CD8-positive, alpha-beta memory T cell (primary cell): ENCODE measurements around the gene KCNA2. TPM values are rescaled to one million over a fixed set of nuclear protein-coding genes. Genes with fewer than 3 reads are reported as not detected.

Source experiments
- CTCF ChIA-PET: fragments of 350-600 bp; sonication (Branson Sonifier 250); formaldehyde crosslinking; loops from one replicate; lab custom pipeline; 2021; ENCODE audit warnings: antibody characterized with exemption; lab: Charles Lee
- POLR2A ChIA-PET: fragments of 350-600 bp; sonication (Branson Sonifier 250); formaldehyde crosslinking; loops from one replicate; lab custom pipeline; 2021; ENCODE audit warnings: antibody characterized with exemption; lab: Charles Lee
- DNase-seq, 5 donors: peaks; one replicate each; pipeline versions ENCODE4 v3.0.0 to v3.0.0-alpha.2; 2020 to 2022; ENCODE audit warnings: mixed read lengths in 1 of 5
- H3K27ac ChIP-seq: one replicate; pipeline ENCODE4 v1.7.0; 2013; ENCODE audit warnings: low read depth, mild to moderate bottlenecking, low read length, moderate library complexity
- H3K27me3 ChIP-seq: 2 replicates; pipeline ENCODE4 v1.7.0; 2013; ENCODE audit warnings: low read length, mild to moderate bottlenecking; ENCODE audit not compliant: insufficient read depth, poor library complexity, severe bottlenecking
- H3K36me3 ChIP-seq: 2 replicates; pipeline ENCODE4 v1.7.0; 2013; ENCODE audit warnings: mild to moderate bottlenecking, low read length, moderate library complexity; ENCODE audit not compliant: insufficient read depth
- H3K4me1 ChIP-seq: 2 replicates; pipeline ENCODE4 v1.7.0; 2013; ENCODE audit warnings: mild to moderate bottlenecking, low read length, moderate library complexity; ENCODE audit not compliant: insufficient read depth
- H3K4me3 ChIP-seq: 2 replicates; pipeline ENCODE4 v1.7.0; 2013; ENCODE audit warnings: mild to moderate bottlenecking, low read length
- H3K9me3 ChIP-seq: 2 replicates; pipeline ENCODE4 v1.7.0; 2013; ENCODE audit warnings: mild to moderate bottlenecking, low read length
- H3K27ac Mint-ChIP-seq, 8 donors: one replicate each; pipeline ENCODE4 v1.8.0; 2020 to 2021; ENCODE audit warnings: mixed read lengths in 8 of 8, mild to moderate bottlenecking in 6 of 8, inconsistent platforms in 3 of 8, moderate library complexity in 3 of 8
- H3K27me3 Mint-ChIP-seq, 2 donors: one replicate each; pipeline ENCODE4 v1.8.0; 2020 to 2021; ENCODE audit warnings: mixed read lengths in 2 of 2, mild to moderate bottlenecking in 1 of 2, moderate library complexity in 1 of 2
- H3K36me3 Mint-ChIP-seq, 3 donors: one replicate each; pipeline ENCODE4 v1.8.0; 2020 to 2021; ENCODE audit warnings: mixed read lengths in 3 of 3, inconsistent platforms in 1 of 3, mild to moderate bottlenecking in 1 of 3
- H3K4me1 Mint-ChIP-seq, 3 donors: one replicate each; pipeline ENCODE4 v1.8.0; 2020 to 2021; ENCODE audit warnings: mixed read lengths in 3 of 3, inconsistent platforms in 1 of 3, mild to moderate bottlenecking in 1 of 3
- H3K4me3 Mint-ChIP-seq, 7 donors: one replicate each; pipeline ENCODE4 v1.8.0; 2020 to 2021; ENCODE audit warnings: mixed read lengths in 7 of 7, mild to moderate bottlenecking in 6 of 7, moderate library complexity in 4 of 7, inconsistent platforms in 2 of 7
- H3K9me3 Mint-ChIP-seq, 5 donors: one replicate each; pipeline ENCODE4 v1.8.0; 2020 to 2022; ENCODE audit warnings: mixed read lengths in 5 of 5, mild to moderate bottlenecking in 3 of 5, moderate library complexity in 2 of 5, inconsistent platforms in 1 of 5
- polyA plus RNA-seq: library from polyadenylated mRNA; unstranded; fragments of 300-500 nt; fragmentation: Illumina TruSeq; gene quantifications from one replicate; pipeline ENCODE4 v1.2.3, GENCODE V29; 2021
- total RNA-seq, 2 experiments: library from RNA; stranded (reverse); gene quantifications; one replicate each; pipeline ENCODE4 v1.2.3, GENCODE V29; 2021

KCNA2 gene
- total and polyA plus RNA-seq, 3 experiments from 2014 or later = 0.16 to 0.35 (median 0.24) TPM

- Mint-ChIP-seq H3K4me3 (no peak overlapping the region), H3K27me3 (peaks cover 10 to 14% of the 10 kb centered on the region in 2 donors), H3K36me3 (no peaks in the 10 kb centered on the region), H3K4me1 (no peaks in the 10 kb centered on the region), H3K9me3 (no peaks in the 10 kb centered on the region), H3K27ac (peak overlapping the region in 1 of 8 donors; percentile 30)
- no peak for DNase-seq
- Histone ChIP-seq H3K4me3 (no peak overlapping the region), H3K4me1 (no peaks in the 10 kb centered on the region), H3K36me3 (no peaks in the 10 kb centered on the region), H3K27me3 (peaks cover 4% of the 10 kb centered on the region), H3K9me3 (no peaks in the 10 kb centered on the region), H3K27ac (no peak overlapping the region)
- CTCF ChIA-PET = no interaction called here
- POLR2A ChIA-PET = no interaction called here
These were observed 25.9 kb downstream of the KCNA2 start for GRCh38 chr1:110580244-110580643.

GRCh38 chr1:110579460-110579859 lies 26.7 kb downstream of the KCNA2 start:
- POLR2A ChIA-PET = no interaction called here
- no peaks in the 10 kb centered on the region for H3K36me3 ChIP-seq

GRCh38 chr1:110576441-110576840 lies 29.7 kb downstream of the KCNA2 start:
- no peak for DNase-seq
- ChIA-PET CTCF (interaction anchor here (1.9 kb wide), 1 partner anchor 8 kb away, joined by 4 read pairs; no protein-coding TSS in a partner anchor), POLR2A (no interaction called here)
- no peaks in the 10 kb centered on the region for H3K9me3 Mint-ChIP-seq
- Histone ChIP-seq H3K4me1 (no peaks in the 10 kb centered on the region), H3K9me3 (no peaks in the 10 kb centered on the region), H3K27me3 (peaks cover 4% of the 10 kb centered on the region), H3K27ac (no peak overlapping the region), H3K4me3 (no peak overlapping the region), H3K36me3 (no peaks in the 10 kb centered on the region)
- no peak overlapping the region for H3K4me3 Mint-ChIP-seq
- H3K27ac Mint-ChIP-seq = no peak overlapping the region
- H3K4me1 Mint-ChIP-seq = no peaks in the 10 kb centered on the region
- H3K36me3 Mint-ChIP-seq = no peaks in the 10 kb centered on the region
- peaks cover 4 to 21% of the 10 kb centered on the region in 2 donors for H3K27me3 Mint-ChIP-seq

More at GRCh38 chr1:110579460-110579859, 26.7 kb downstream of the KCNA2 start:
- Histone ChIP-seq H3K27me3 (peaks cover 4% of the 10 kb centered on the region), H3K4me3 (no peak overlapping the region), H3K27ac (no peak overlapping the region), H3K9me3 (no peaks in the 10 kb centered on the region), H3K4me1 (no peaks in the 10 kb centered on the region)
- Mint-ChIP-seq H3K27me3 (peaks cover 10 to 14% of the 10 kb centered on the region in 2 donors), H3K9me3 (no peaks in the 10 kb centered on the region), H3K36me3 (no peaks in the 10 kb centered on the region), H3K4me1 (no peaks in the 10 kb centered on the region), H3K27ac (peak overlapping the region in 2 of 8 donors; percentile 16 to 19), H3K4me3 (no peak overlapping the region)
- CTCF ChIA-PET = no interaction called here
- DNase-seq = no peak

GRCh38 chr1:110573314-110573713 lies 32.8 kb downstream of the KCNA2 start:
- no peak for DNase-seq
- no peak overlapping the region for H3K4me3 ChIP-seq
- H3K9me3 Mint-ChIP-seq = no peaks in the 10 kb centered on the region
- no peak overlapping the region for H3K27ac ChIP-seq
- H3K27me3 Mint-ChIP-seq = peaks cover 8 to 30% of the 10 kb centered on the region in 2 donors
- POLR2A ChIA-PET = no interaction called here
- CTCF ChIA-PET = interaction anchor here (1.1 to 1.3 kb wide), 2 partner anchors 9 to 112 kb away, joined by 3 read pairs; no protein-coding TSS in a partner anchor
- H3K27me3 ChIP-seq = no peaks in the 10 kb centered on the region
- H3K4me1 Mint-ChIP-seq = no peaks in the 10 kb centered on the region
- H3K9me3 ChIP-seq = no peaks in the 10 kb centered on the region
- H3K4me3 Mint-ChIP-seq = no peak overlapping the region
- H3K36me3 ChIP-seq = no peaks in the 10 kb centered on the region
- H3K36me3 Mint-ChIP-seq = no peaks in the 10 kb centered on the region
- no peak overlapping the region for H3K27ac Mint-ChIP-seq
- H3K4me1 ChIP-seq = no peaks in the 10 kb centered on the region

- Histone ChIP-seq H3K36me3 (no peaks in the 10 kb centered on the region), H3K9me3 (no peaks in the 10 kb centered on the region), H3K4me1 (no peaks in the 10 kb centered on the region), H3K27ac (no peak overlapping the region), H3K4me3 (no peak overlapping the region), H3K27me3 (no peaks in the 10 kb centered on the region)
- ChIA-PET POLR2A (no interaction called here), CTCF (interaction anchor here (2.3 kb wide), 1 partner anchor 9 kb away, joined by 5 read pairs; no protein-coding TSS in a partner anchor)
- peaks cover 8 to 30% of the 10 kb centered on the region in 2 donors for H3K27me3 Mint-ChIP-seq
- H3K4me3 Mint-ChIP-seq = no peak overlapping the region
- H3K36me3 Mint-ChIP-seq = no peaks in the 10 kb centered on the region
- H3K4me1 Mint-ChIP-seq = no peaks in the 10 kb centered on the region
- no peak for DNase-seq
- H3K9me3 Mint-ChIP-seq = no peaks in the 10 kb centered on the region
- H3K27ac Mint-ChIP-seq = no peak overlapping the region
These were observed 33.4 kb downstream of the KCNA2 start for GRCh38 chr1:110572751-110573150.

- no peak overlapping the region for H3K4me3 ChIP-seq
- no peak overlapping the region for H3K4me3 Mint-ChIP-seq
- peaks cover 11 to 39% of the 10 kb centered on the region in 2 donors for H3K27me3 Mint-ChIP-seq
- DNase-seq = no peak
- H3K4me1 ChIP-seq = no peaks in the 10 kb centered on the region
- H3K27ac ChIP-seq = no peak overlapping the region
- H3K9me3 Mint-ChIP-seq = no peaks in the 10 kb centered on the region
- H3K9me3 ChIP-seq = no peaks in the 10 kb centered on the region
- no peaks in the 10 kb centered on the region for H3K36me3 Mint-ChIP-seq
- no peaks in the 10 kb centered on the region for H3K36me3 ChIP-seq
- no peaks in the 10 kb centered on the region for H3K4me1 Mint-ChIP-seq
- POLR2A ChIA-PET = no interaction called here
- CTCF ChIA-PET = interaction anchor here (2.3 kb wide), 1 partner anchor 11 kb away, joined by 5 read pairs; no protein-coding TSS in a partner anchor
- H3K27ac Mint-ChIP-seq = no peak overlapping the region
- no peaks in the 10 kb centered on the region for H3K27me3 ChIP-seq
These were observed 35.3 kb downstream of the KCNA2 start for GRCh38 chr1:110570901-110571300.

- peaks cover 12 to 42% of the 10 kb centered on the region in 2 donors for H3K27me3 Mint-ChIP-seq
- no peak overlapping the region for H3K4me3 ChIP-seq
- H3K9me3 ChIP-seq = no peaks in the 10 kb centered on the region
- POLR2A ChIA-PET = no interaction called here
- no peaks in the 10 kb centered on the region for H3K9me3 Mint-ChIP-seq
- no peaks in the 10 kb centered on the region for H3K4me1 Mint-ChIP-seq
- H3K4me3 Mint-ChIP-seq = no peak overlapping the region
- no peaks in the 10 kb centered on the region for H3K27me3 ChIP-seq
- no peaks in the 10 kb centered on the region for H3K36me3 ChIP-seq
- no peak overlapping the region for H3K27ac Mint-ChIP-seq
- CTCF ChIA-PET = no interaction called here
- no peaks in the 10 kb centered on the region for H3K36me3 Mint-ChIP-seq
- H3K4me1 ChIP-seq = no peaks in the 10 kb centered on the region
- H3K27ac ChIP-seq = no peak overlapping the region
- no peak for DNase-seq
These were observed 35.9 kb downstream of the KCNA2 start for GRCh38 chr1:110570307-110570706.

- DNase-seq = no peak
- H3K4me1 ChIP-seq = no peaks in the 10 kb centered on the region
- no peak overlapping the region for H3K27ac ChIP-seq
- ChIA-PET POLR2A (no interaction called here), CTCF (interaction anchor here (0.8 kb wide), 1 partner anchor 71 kb away, joined by 3 read pairs; no protein-coding TSS in a partner anchor)
- H3K9me3 ChIP-seq = no peaks in the 10 kb centered on the region
- H3K9me3 Mint-ChIP-seq = no peaks in the 10 kb centered on the region
- no peak overlapping the region for H3K4me3 Mint-ChIP-seq
- peaks cover 16 to 51% of the 10 kb centered on the region in 2 donors for H3K27me3 Mint-ChIP-seq
- no peaks in the 10 kb centered on the region for H3K36me3 Mint-ChIP-seq
- no peaks in the 10 kb centered on the region for H3K4me1 Mint-ChIP-seq
- H3K27ac Mint-ChIP-seq = no peak overlapping the region
- H3K4me3 ChIP-seq = no peak overlapping the region
- H3K36me3 ChIP-seq = no peaks in the 10 kb centered on the region
- H3K27me3 ChIP-seq = no peaks in the 10 kb centered on the region
These were observed 39.3 kb downstream of the KCNA2 start for GRCh38 chr1:110566836-110567235.
